ENCODE measurements around the gene RAB25. TPM values are rescaled to one million over a fixed set of nuclear protein-coding genes. Genes with fewer than 3 reads are reported as not detected.
A peak's percentile ranks its signal among the peaks of the same experiment; 100 is the strongest.

The RAB25 gene
- total RNA-seq, 1 donor from 2014 or later = 0.38 TPM

DNA sequence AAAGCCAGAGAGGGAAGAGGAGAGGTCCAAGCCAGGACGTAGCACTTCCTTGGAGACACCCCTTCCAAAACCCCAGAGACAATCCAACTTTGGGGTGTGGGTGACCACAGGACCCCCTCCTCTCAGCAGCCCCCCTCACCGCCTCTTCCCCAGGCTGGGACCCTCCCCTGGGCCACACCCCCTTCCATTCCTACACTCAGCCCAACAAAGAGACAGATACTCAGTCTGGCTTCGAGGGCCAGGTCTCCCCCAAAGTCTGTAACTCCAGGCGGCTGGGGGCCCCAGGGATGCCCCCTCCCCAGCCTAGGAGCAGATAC, 19.9 kb downstream of the RAB25 start:
- ChIA-PET POLR2A (no interaction called here), CTCF (no interaction called here)
- ATAC-seq (ENCODE audit: low read depth) (no peak), DNase-seq (no peak)
- Mint-ChIP-seq H3K4me3 (peak overlapping the region; percentile 67), H3K27ac (no peak overlapping the region), H3K27me3 (peaks cover 11% of the 10 kb centered on the region), H3K36me3 (ENCODE audit: low read depth) (no peaks in the 10 kb centered on the region), H3K9me3 (no peaks in the 10 kb centered on the region), H3K4me1 (peaks cover 26% of the 10 kb centered on the region)
- TF ChIP-seq, protein P1, sequence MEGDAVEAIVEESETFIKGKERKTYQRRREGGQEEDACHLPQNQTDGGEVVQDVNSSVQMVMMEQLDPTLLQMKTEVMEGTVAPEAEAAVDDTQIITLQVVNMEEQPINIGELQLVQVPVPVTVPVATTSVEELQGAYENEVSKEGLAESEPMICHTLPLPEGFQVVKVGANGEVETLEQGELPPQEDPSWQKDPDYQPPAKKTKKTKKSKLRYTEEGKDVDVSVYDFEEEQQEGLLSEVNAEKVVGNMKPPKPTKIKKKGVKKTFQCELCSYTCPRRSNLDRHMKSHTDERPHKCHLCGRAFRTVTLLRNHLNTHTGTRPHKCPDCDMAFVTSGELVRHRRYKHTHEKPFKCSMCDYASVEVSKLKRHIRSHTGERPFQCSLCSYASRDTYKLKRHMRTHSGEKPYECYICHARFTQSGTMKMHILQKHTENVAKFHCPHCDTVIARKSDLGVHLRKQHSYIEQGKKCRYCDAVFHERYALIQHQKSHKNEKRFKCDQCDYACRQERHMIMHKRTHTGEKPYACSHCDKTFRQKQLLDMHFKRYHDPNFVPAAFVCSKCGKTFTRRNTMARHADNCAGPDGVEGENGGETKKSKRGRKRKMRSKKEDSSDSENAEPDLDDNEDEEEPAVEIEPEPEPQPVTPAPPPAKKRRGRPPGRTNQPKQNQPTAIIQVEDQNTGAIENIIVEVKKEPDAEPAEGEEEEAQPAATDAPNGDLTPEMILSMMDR (IDR thresholded peaks at IDR 0.05) = no peak
- intact Hi-C loops (cut with micrococcal nuclease) = loop anchor here (5.0 kb wide), 1 partner anchor 256 kb away; the partner anchor contains the start of genes CCT3 and TSACC

DNA sequence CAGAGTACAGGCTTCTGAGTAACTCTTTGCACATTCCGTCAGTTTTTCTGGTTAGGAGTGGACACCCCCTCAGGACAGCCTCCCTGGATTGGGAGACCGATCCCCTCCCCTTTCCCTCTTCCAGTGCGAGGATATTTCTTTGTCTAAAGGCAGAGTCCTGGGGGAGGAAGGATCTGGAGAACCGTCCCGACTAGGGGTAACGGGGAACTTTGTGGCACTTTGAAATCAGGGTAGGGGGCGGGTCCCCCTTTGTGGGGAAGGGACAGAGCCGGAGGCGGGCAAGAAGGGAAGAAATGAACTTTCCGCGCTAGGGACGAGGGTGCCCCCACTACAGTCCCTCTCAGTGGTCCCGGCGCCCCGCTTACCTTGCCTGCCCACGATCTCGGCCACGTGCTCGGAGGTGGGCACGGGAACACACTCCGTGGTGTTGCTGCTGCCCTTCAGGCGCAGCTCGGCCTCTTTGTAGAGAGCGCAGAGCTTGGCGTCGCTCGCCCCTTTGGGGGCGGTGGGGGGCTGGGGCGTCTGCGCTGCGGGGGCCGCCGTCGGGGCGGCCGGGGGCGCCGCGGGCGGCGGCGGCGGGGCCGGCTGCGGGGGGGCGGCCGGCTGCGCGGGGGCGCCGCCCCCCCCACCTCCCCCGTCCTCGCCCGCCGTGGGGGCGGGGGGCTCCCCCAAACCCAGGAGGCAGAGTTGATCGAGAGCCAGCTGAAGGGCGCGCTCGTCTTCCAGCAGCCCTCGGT, 20.4 kb downstream of the RAB25 start:
- Mint-ChIP-seq H3K4me1 (peaks cover 21% of the 10 kb centered on the region), H3K27me3 (peaks cover 14% of the 10 kb centered on the region), H3K9me3 (no peaks in the 10 kb centered on the region), H3K27ac (no peak overlapping the region), H3K36me3 (ENCODE audit: low read depth) (no peaks in the 10 kb centered on the region), H3K4me3 (peak overlapping the region; percentile 71)
- ATAC-seq (ENCODE audit: low read depth) (no peak), DNase-seq (no peak)
- ChIA-PET POLR2A (no interaction called here), CTCF (no interaction called here)
- intact Hi-C loops (cut with micrococcal nuclease) = loop anchor here (5.0 kb wide), 1 partner anchor 256 kb away; the partner anchor contains the start of genes CCT3 and TSACC
- TF ChIP-seq, protein P1 (IDR thresholded peaks at IDR 0.05) = no peak

DNA sequence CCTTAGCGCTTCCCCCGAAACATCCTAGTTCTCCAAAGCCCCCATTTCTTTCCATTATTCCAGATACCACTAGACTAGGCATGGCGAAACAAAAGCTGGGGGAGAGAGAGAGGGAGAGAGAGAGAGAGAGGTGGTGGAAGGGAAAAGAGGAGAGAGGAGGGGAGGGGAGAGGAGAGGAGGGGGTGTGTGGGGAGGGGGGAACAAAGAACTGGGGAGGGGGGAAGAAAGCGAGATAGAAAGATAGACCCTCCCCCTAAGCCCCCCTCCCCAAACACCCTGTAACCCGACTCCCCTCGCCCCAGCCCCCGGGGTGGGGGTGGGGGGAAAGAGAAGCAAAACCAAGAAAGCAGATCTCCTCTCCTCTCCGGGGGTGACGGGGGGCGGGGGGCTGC, 21.0 kb downstream of the RAB25 start:
- Mint-ChIP-seq H3K36me3 (ENCODE audit: low read depth) (no peaks in the 10 kb centered on the region), H3K9me3 (no peaks in the 10 kb centered on the region), H3K4me3 (peak overlapping the region; percentile 89), H3K27ac (no peak overlapping the region), H3K27me3 (peaks cover 14% of the 10 kb centered on the region), H3K4me1 (peaks cover 19% of the 10 kb centered on the region)
- TF ChIP-seq, protein P1 (IDR thresholded peaks at IDR 0.05) = no peak
- ATAC-seq (ENCODE audit: low read depth) (no peak), DNase-seq (no peak)
- intact Hi-C loops (cut with micrococcal nuclease) = loop anchor here (1.0 to 5.0 kb wide), 2 partner anchors 28 to 255 kb away; partner anchors contain the start of genes CCT3, LAMTOR2 and TSACC
- CTCF ChIA-PET = no interaction called here
- POLR2A ChIA-PET = interaction anchor here (1.2 kb wide), 1 partner anchor 131 kb away, joined by 3 read pairs; the partner anchor contains the start of gene PMF1

DNA sequence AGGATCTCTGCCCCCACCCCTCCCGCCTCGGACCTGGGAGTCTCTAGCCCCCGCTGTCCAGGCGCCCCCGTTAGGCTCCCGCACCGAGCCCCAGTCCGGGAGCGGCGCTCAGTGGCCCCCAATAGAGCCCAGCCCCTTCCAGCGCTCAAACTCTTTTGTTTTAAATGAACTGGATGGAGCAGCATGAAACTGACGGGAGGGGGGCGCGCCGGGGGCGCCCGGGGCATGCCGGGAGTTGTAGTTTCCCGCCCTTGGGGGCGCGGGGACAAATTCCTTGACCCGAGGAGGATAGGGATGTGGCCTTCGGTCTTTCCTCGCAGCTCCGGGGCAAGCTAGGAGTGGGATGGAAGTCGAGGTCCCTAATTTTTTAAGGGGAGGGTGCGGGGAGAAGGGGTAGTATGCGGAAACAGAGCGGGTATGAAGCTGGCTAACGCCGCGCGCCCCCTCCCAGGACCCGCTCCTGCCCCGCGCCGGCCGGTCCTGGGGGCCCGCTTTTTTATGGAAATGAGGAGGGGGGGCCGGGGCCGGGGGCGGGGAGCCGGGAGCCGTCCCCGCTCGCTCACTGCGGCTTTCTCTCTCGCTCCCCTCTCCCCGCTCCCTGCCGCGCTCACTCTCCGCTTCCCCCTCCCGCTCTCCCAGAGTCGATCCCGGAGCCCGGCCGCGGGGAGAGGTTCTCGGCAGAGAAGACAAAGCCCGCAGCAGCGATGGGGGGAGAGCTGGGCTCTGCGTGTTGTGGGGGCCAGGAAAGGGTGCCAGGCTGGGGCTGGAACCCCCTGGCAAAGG, 21.5 kb downstream of the RAB25 start, which contains the start of gene MEX3A:
Gene MEX3A, minus strand, starts transcription at position 157 of the 783 bp plus-strand sequence. CDS start 467 bp downstream, outside the sequence.
- peak; percentile 66 for DNase-seq
- H3K27ac Mint-ChIP-seq = no peak within 1 kb of the TSS

More for the DNA sequence above, 21.5 kb downstream of the RAB25 start, which contains the start of gene MEX3A:
- peak within 1 kb of the TSS; percentile 89 for H3K4me3 Mint-ChIP-seq
- CTCF ChIA-PET = interaction anchor here (0.8 kb wide), 1 partner anchor 47 kb away, joined by 3 read pairs; no protein-coding TSS in a partner anchor
- H3K9me3 Mint-ChIP-seq = no peaks in the 10 kb centered on the region
- H3K36me3 Mint-ChIP-seq (ENCODE audit: low read depth) = no peaks in the 10 kb centered on the region
- H3K27me3 Mint-ChIP-seq = peaks cover 14% of the 10 kb centered on the region
- TF ChIP-seq, protein P1 (IDR thresholded peaks at IDR 0.05) = no peak
- ATAC-seq (ENCODE audit: low read depth) = peak; percentile 88
- peaks cover 16% of the 10 kb centered on the region for H3K4me1 Mint-ChIP-seq
- intact Hi-C loops (cut with micrococcal nuclease) = loop anchor here (1.0 to 5.0 kb wide), 2 partner anchors 28 to 255 kb away; partner anchors contain the start of genes CCT3, LAMTOR2 and TSACC
- POLR2A ChIA-PET = interaction anchor here (1.2 kb wide), 1 partner anchor 130 kb away, joined by 3 read pairs; the partner anchor contains the start of gene PMF1

All from activated B cell treated with CpG ODN at 0.5 μM for 24 hours (primary cell).